Measurements from ENCODE around the gene RAP1A.

Gene RAP1A

GRCh38 chr1:111761717-111762116 is 142.1 kb downstream of the RAP1A start:
- DNase-seq (ENCODE audit: low read depth): no peak

GRCh38 chr1:111762332-111762731 is 142.7 kb downstream of the RAP1A start:
- DNase-seq (ENCODE audit: low read depth): no peak

All from stimulated activated CD4-positive, alpha-beta T cell treated with anti-CD3 and anti-CD28 coated beads, Interleukin-2, amount 100 ng/mL, for 4 hours (primary cell).